Measurements from ENCODE around the gene LMTK2.

- TF ChIP-seq CTCF (conservative IDR thresholded peaks at IDR 0.05; ENCODE audit: low read depth in 2 of 2) (no peak), POLR2AphosphoS5 (IDR thresholded peaks at IDR 0.05; ENCODE audit: low read depth) (no peak), EZH2 (IDR thresholded peaks at IDR 0.05; ENCODE audit: low read depth, unreplicated experiment) (no peak), CREB1 (CRISPR knock-in tag; IDR thresholded peaks at IDR 0.05; ENCODE audit: low read depth) (no peak)
- TF ChIP-seq, protein P1, sequence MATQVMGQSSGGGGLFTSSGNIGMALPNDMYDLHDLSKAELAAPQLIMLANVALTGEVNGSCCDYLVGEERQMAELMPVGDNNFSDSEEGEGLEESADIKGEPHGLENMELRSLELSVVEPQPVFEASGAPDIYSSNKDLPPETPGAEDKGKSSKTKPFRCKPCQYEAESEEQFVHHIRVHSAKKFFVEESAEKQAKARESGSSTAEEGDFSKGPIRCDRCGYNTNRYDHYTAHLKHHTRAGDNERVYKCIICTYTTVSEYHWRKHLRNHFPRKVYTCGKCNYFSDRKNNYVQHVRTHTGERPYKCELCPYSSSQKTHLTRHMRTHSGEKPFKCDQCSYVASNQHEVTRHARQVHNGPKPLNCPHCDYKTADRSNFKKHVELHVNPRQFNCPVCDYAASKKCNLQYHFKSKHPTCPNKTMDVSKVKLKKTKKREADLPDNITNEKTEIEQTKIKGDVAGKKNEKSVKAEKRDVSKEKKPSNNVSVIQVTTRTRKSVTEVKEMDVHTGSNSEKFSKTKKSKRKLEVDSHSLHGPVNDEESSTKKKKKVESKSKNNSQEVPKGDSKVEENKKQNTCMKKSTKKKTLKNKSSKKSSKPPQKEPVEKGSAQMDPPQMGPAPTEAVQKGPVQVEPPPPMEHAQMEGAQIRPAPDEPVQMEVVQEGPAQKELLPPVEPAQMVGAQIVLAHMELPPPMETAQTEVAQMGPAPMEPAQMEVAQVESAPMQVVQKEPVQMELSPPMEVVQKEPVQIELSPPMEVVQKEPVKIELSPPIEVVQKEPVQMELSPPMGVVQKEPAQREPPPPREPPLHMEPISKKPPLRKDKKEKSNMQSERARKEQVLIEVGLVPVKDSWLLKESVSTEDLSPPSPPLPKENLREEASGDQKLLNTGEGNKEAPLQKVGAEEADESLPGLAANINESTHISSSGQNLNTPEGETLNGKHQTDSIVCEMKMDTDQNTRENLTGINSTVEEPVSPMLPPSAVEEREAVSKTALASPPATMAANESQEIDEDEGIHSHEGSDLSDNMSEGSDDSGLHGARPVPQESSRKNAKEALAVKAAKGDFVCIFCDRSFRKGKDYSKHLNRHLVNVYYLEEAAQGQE (IDR thresholded peaks at IDR 0.05; ENCODE audit: unreplicated experiment): no peak
Observed at GRCh38 chr7:98203261-98203963, 96.8 kb downstream of the LMTK2 start.
